ENCODE results near the gene COG7.

DNA sequence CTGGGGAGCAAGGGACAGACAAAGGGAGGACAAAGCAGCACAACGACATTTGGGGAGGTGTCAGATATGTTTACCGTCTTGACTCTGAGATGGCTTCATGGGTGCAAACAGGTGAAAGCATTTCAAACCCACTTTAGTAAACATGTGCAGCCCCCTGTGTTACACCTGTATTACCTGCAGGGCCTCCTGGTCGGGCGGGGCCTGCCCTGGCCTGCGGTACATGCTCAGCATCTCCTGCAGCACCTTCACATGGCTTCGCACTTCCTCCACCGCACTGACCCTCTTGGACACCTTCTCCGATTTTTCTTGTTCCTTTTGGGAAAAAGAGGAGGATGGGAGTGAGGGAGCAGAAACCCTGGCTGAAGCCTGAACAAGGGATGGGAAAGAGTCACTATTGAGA is 32.9 kb upstream of the COG7 start:
- TF ChIP-seq, protein P1, sequence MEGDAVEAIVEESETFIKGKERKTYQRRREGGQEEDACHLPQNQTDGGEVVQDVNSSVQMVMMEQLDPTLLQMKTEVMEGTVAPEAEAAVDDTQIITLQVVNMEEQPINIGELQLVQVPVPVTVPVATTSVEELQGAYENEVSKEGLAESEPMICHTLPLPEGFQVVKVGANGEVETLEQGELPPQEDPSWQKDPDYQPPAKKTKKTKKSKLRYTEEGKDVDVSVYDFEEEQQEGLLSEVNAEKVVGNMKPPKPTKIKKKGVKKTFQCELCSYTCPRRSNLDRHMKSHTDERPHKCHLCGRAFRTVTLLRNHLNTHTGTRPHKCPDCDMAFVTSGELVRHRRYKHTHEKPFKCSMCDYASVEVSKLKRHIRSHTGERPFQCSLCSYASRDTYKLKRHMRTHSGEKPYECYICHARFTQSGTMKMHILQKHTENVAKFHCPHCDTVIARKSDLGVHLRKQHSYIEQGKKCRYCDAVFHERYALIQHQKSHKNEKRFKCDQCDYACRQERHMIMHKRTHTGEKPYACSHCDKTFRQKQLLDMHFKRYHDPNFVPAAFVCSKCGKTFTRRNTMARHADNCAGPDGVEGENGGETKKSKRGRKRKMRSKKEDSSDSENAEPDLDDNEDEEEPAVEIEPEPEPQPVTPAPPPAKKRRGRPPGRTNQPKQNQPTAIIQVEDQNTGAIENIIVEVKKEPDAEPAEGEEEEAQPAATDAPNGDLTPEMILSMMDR (IDR thresholded peaks at IDR 0.05), result no peak
- no peak for TF ChIP-seq POLR2A (IDR thresholded peaks at IDR 0.05)

Measured in testis (tissue), 2 donors.